GM19025 (cell line): ENCODE data around the gene RGL2.
A peak's percentile ranks its signal among the peaks of the same experiment; 100 is the strongest.
"Not testable (repeated sequence)": the region's sequence is repeated elsewhere in the genome, so short reads cannot be mapped to it uniquely, and the experiment has no call there.

Experiments
- ATAC-seq: cut with Tn5 transposase; IDR thresholded peaks from one replicate; pipeline ENCODE4 v1.9.1; 2021; ENCODE audit warnings: mild to moderate bottlenecking, low read depth, moderate library complexity; ENCODE audit not compliant: unreplicated experiment

The RGL2 gene

GRCh38 chr6:33298773-33299236, at the start of gene RGL2:
TSS of gene RGL2 (minus strand) at chr6:33298942. CDS start at chr6:33298610, 332 bp downstream.
- peak; percentile 22 for ATAC-seq

- no peak for ATAC-seq
Measured at GRCh38 chr6:33347816-33348215, 49.1 kb upstream of the RGL2 start.

GRCh38 chr6:33346972-33347371, 48.2 kb upstream of the RGL2 start:
- not testable (repeated sequence) for ATAC-seq

GRCh38 chr6:33344701-33345697, 46.3 kb upstream of the RGL2 start:
- ATAC-seq = no peak

- no peak for ATAC-seq
Measured at GRCh38 chr6:33343953-33344611, 45.3 kb upstream of the RGL2 start.

GRCh38 chr6:33343606-33343952, 44.8 kb upstream of the RGL2 start:
- not testable (repeated sequence) for ATAC-seq

- no peak for ATAC-seq
Measured at GRCh38 chr6:33339193-33339592, 40.5 kb upstream of the RGL2 start.

- ATAC-seq = no peak
Measured at GRCh38 chr6:33336495-33336894, 37.8 kb upstream of the RGL2 start.

GRCh38 chr6:33335916-33336315, 37.2 kb upstream of the RGL2 start:
- no peak for ATAC-seq

GRCh38 chr6:33333666-33334065, 34.9 kb upstream of the RGL2 start:
- ATAC-seq = no peak

GRCh38 chr6:33330736-33331135, 32.0 kb upstream of the RGL2 start:
- ATAC-seq = no peak

GRCh38 chr6:33329058-33329457, 30.3 kb upstream of the RGL2 start:
- ATAC-seq = no peak

GRCh38 chr6:33324125-33324524, 25.4 kb upstream of the RGL2 start:
- ATAC-seq = no peak

- no peak for ATAC-seq
Measured at GRCh38 chr6:33323623-33323948, 24.8 kb upstream of the RGL2 start.

GRCh38 chr6:33321227-33321626, 22.5 kb upstream of the RGL2 start:
- ATAC-seq = no peak

- no peak for ATAC-seq
Measured at GRCh38 chr6:33320315-33321181, 21.8 kb upstream of the RGL2 start.

GRCh38 chr6:33319939-33320314, 21.2 kb upstream of the RGL2 start:
- ATAC-seq = no peak

GRCh38 chr6:33318426-33319073, 19.8 kb upstream of the RGL2 start:
- ATAC-seq = no peak

- ATAC-seq = peak; percentile 51
Measured at GRCh38 chr6:33317669-33318425, 19.1 kb upstream of the RGL2 start, which contains the start of gene ZBTB22. TSS of gene ZBTB22 (minus strand) at chr6:33317744. CDS start at chr6:33316916, 828 bp downstream.

- ATAC-seq = no peak
Measured at GRCh38 chr6:33317419-33317668, 18.6 kb upstream of the RGL2 start.
